Right lobe of liver (tissue), 4 donors: ENCODE measurements around the gene SPATA21.

Source experiments
- POLR2A ChIP-seq: fragments of 450-650 bp; IDR thresholded peaks from one replicate; pipeline ENCODE4 v1.6.1; 2017; ENCODE audit warnings: antibody characterized with exemption, mild to moderate bottlenecking
- TF ChIP-seq, protein P1 (sequence below), 4 donors: fragments of 200-600 bp in 3 of 4; fragments of 450-650 bp in 1 of 4; IDR thresholded peaks; one replicate each; pipeline versions ENCODE4 v1.5.1 to v1.8.0; 2016 to 2022; ENCODE audit warnings: antibody characterized with exemption in 4 of 4, mild to moderate bottlenecking in 2 of 4
- donor health status: DM: no; HTN: no; CAD: no.
- donor health status: DM: no; HTN: no; CAD: no.
- donor health status: DM: no; HTN: yes; CAD: no.

DNA sequence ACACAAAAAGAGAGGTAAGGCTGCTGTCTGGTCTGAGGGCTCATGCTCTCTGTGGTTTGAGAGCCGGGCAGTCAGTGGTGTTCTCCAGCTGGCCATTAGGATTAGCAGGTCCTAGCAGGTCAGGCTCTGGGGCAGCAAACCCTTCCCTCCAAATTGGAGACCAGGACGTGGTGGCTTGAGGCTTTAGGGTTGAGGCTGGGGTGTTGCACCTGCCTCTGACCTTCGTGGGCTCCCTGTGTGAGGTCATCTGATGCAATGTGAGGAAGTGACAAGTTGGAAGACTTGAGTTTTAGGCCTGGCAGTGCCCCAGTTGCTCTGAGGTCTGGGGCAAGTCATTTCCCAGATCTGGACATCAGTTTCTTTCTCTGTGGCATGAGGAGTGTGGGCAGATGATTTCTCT lies 45.8 kb downstream of the SPATA21 start:
- TF ChIP-seq POLR2A, result no peak
- TF ChIP-seq, protein P1, sequence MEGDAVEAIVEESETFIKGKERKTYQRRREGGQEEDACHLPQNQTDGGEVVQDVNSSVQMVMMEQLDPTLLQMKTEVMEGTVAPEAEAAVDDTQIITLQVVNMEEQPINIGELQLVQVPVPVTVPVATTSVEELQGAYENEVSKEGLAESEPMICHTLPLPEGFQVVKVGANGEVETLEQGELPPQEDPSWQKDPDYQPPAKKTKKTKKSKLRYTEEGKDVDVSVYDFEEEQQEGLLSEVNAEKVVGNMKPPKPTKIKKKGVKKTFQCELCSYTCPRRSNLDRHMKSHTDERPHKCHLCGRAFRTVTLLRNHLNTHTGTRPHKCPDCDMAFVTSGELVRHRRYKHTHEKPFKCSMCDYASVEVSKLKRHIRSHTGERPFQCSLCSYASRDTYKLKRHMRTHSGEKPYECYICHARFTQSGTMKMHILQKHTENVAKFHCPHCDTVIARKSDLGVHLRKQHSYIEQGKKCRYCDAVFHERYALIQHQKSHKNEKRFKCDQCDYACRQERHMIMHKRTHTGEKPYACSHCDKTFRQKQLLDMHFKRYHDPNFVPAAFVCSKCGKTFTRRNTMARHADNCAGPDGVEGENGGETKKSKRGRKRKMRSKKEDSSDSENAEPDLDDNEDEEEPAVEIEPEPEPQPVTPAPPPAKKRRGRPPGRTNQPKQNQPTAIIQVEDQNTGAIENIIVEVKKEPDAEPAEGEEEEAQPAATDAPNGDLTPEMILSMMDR (IDR thresholded peaks at IDR 0.05), result no peak
